Measurements from ENCODE around the gene RBMY1B.
"Not testable (repeated sequence)": the region's sequence is repeated elsewhere in the genome, so short reads cannot be mapped to it uniquely, and the experiment has no call there.

The RBMY1B gene

GRCh38 chrY:21511038-21511437, at the start of gene RBMY1B:
RBMY1B (plus strand) TSS chrY:21511338; CDS start chrY:21513351, 2,013 bp downstream.
- not testable (repeated sequence) for DNase-seq (ENCODE audit: extremely low spot score, insufficient read length, low read depth); FAIRE-seq

- peak; percentile 21 for FAIRE-seq
- DNase-seq (ENCODE audit: extremely low spot score, insufficient read length, low read depth): not testable (repeated sequence)
These were observed 48.2 kb upstream of the RBMY1B start for GRCh38 chrY:21462915-21463314.

- FAIRE-seq: no peak
- DNase-seq (ENCODE audit: extremely low spot score, insufficient read length, low read depth): no peak
These were observed 28.2 kb upstream of the RBMY1B start for GRCh38 chrY:21482967-21483366.

- not testable (repeated sequence) for DNase-seq (ENCODE audit: extremely low spot score, insufficient read length, low read depth); FAIRE-seq
These were observed 23.4 kb downstream of the RBMY1B start, which contains the start of gene RBMY1A1 for GRCh38 chrY:21534579-21534978. RBMY1A1 (plus strand) TSS chrY:21534879; CDS start chrY:21536892, 2,013 bp downstream.

- not testable (repeated sequence) for DNase-seq (ENCODE audit: extremely low spot score, insufficient read length, low read depth)
- FAIRE-seq: peak; percentile 66
These were observed 48.3 kb downstream of the RBMY1B start for GRCh38 chrY:21559316-21559984.
